Parathyroid adenoma (tissue), 2 donors: ENCODE measurements around the gene ZDHHC11.

Source experiments
- H2AFZ ChIP-seq: fragments of 300-600 bp; sonication (generic); one replicate; pipeline ENCODE4 v1.7.0; 2017; ENCODE audit warnings: antibody characterized with exemption, mild to moderate bottlenecking
- H3K27ac ChIP-seq: fragments of 300-600 bp; sonication (generic); one replicate; pipeline ENCODE4 v1.7.0; 2017
- H3K27me3 ChIP-seq: fragments of 300-600 bp; sonication (generic); one replicate; pipeline ENCODE4 v1.7.0; 2017; ENCODE audit warnings: low read length; ENCODE audit not compliant: control insufficient read depth, insufficient read depth
- H3K36me3 ChIP-seq: fragments of 300-600 bp; sonication (generic); one replicate; pipeline ENCODE4 v1.7.0; 2017; ENCODE audit warnings: low read length; ENCODE audit not compliant: control insufficient read depth, insufficient read depth
- H3K4me1 ChIP-seq: fragments of 300-600 bp; sonication (generic); one replicate; pipeline ENCODE4 v1.7.0; 2017; ENCODE audit warnings: control low read depth
- H3K4me2 ChIP-seq: fragments of 300-600 bp; sonication (generic); one replicate; pipeline ENCODE4 v1.7.0; 2017; ENCODE audit warnings: low read length
- H3K4me3 ChIP-seq: fragments of 300-600 bp; sonication (generic); one replicate; pipeline ENCODE4 v1.7.0; 2017; ENCODE audit warnings: low read depth, low read length
- H3K79me2 ChIP-seq: fragments of 300-600 bp; sonication (generic); one replicate; pipeline ENCODE4 v1.7.0; 2017; ENCODE audit warnings: control low read depth
- H3K9ac ChIP-seq: fragments of 300-600 bp; sonication (generic); one replicate; pipeline ENCODE4 v1.7.0; 2017; ENCODE audit warnings: mild to moderate bottlenecking
- H3K9me3 ChIP-seq: fragments of 300-600 bp; sonication (generic); one replicate; pipeline ENCODE4 v1.7.0; 2017; ENCODE audit warnings: low read length; ENCODE audit not compliant: control insufficient read depth
- TF ChIP-seq, protein P1 (sequence below): fragments of 300-600 bp; sonication (generic); IDR thresholded peaks from one replicate; pipeline ENCODE4 v1.7.0; 2017; ENCODE audit warnings: antibody characterized with exemption, mild to moderate bottlenecking
- donor health status: primary hyperparathyroidism.

The ZDHHC11 gene

DNA sequence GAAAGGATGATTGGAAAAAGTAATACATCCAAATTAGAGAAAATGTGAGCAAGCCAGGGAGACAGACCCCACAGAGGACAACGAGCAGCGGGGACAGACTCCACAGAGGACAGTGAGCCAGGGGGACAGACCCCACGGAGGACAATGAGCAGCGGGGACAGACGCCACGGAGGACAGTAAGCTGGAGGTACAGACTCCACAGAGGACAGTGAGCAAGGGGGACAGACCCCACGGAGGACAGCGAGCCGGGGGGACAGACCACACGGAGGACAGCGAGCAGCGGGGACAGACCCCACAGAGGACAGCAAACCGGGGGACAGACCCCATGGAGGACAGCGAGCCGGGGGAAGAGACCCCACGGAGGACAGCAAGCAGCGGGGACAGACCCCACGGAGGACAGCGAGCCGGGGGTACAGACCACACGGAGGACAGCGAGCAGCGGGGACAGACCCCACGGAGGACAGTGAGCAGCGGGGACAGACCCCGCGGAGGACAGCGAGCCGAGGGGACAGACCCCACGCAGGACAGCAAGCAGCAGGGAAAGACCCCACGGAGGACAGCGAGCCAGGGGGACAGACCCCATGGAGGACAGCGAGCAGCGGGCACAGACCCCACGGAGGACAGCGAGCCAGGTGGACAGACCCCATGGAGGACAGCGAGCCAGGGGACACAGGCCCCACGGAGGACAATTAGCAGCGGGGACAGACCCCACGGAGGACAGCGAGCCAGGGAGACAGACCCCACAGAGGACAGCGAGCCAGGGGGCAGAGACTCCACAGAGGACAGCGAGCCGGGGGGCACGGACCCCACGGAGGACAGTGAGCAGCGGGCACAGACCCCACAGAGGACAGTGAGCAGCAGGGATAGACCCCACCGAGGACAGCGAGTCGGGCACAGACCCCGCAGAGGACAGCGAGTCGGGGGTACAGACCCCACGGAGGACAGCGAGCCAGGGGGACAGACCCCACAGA lies 1.9 kb upstream of the ZDHHC11 start:
- no peaks in the 10 kb centered on the region for H3K4me1 ChIP-seq
- TF ChIP-seq, protein P1, sequence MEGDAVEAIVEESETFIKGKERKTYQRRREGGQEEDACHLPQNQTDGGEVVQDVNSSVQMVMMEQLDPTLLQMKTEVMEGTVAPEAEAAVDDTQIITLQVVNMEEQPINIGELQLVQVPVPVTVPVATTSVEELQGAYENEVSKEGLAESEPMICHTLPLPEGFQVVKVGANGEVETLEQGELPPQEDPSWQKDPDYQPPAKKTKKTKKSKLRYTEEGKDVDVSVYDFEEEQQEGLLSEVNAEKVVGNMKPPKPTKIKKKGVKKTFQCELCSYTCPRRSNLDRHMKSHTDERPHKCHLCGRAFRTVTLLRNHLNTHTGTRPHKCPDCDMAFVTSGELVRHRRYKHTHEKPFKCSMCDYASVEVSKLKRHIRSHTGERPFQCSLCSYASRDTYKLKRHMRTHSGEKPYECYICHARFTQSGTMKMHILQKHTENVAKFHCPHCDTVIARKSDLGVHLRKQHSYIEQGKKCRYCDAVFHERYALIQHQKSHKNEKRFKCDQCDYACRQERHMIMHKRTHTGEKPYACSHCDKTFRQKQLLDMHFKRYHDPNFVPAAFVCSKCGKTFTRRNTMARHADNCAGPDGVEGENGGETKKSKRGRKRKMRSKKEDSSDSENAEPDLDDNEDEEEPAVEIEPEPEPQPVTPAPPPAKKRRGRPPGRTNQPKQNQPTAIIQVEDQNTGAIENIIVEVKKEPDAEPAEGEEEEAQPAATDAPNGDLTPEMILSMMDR = no peak

DNA sequence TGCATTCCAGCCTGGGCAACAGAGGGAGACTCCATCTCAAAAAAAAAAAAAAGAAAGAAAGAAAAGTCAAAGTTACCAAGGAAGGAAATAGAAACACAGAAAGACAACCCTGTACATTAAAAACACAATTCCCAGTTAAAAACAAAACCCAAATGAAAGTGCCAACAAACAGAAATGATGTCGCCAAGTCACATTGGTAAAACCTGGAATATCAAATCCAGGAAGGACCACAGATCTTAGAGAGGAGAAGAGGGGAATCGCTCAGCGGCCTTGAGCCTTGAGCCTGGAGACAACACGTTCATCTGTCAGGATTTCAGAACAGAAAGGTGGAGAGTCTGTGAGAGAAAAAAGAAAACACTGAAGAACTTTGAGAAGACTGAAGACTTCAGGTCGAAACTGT lies 1.2 kb upstream of the ZDHHC11 start:
- no peaks in the 10 kb centered on the region for H3K9me3 ChIP-seq
- H2AFZ ChIP-seq = no peak overlapping the region
- H3K4me3 ChIP-seq = no peak overlapping the region
- no peak overlapping the region for H3K27ac ChIP-seq
- no peaks in the 10 kb centered on the region for H3K36me3 ChIP-seq
- no peak overlapping the region for H3K4me2 ChIP-seq
- H3K9ac ChIP-seq = no peak overlapping the region
- no peaks in the 10 kb centered on the region for H3K79me2 ChIP-seq
- peaks cover 3% of the 10 kb centered on the region for H3K27me3 ChIP-seq
- no peaks in the 10 kb centered on the region for H3K4me1 ChIP-seq
- TF ChIP-seq, protein P1 = no peak

More for the DNA sequence above, 1.9 kb upstream of the ZDHHC11 start:
- H3K4me2 ChIP-seq = no peak overlapping the region
- no peaks in the 10 kb centered on the region for H3K36me3 ChIP-seq
- peaks cover 3% of the 10 kb centered on the region for H3K27me3 ChIP-seq
- H2AFZ ChIP-seq = no peak overlapping the region
- no peak overlapping the region for H3K27ac ChIP-seq
- no peak overlapping the region for H3K9ac ChIP-seq
- no peaks in the 10 kb centered on the region for H3K9me3 ChIP-seq
- H3K4me3 ChIP-seq = no peak overlapping the region
- no peaks in the 10 kb centered on the region for H3K79me2 ChIP-seq

DNA sequence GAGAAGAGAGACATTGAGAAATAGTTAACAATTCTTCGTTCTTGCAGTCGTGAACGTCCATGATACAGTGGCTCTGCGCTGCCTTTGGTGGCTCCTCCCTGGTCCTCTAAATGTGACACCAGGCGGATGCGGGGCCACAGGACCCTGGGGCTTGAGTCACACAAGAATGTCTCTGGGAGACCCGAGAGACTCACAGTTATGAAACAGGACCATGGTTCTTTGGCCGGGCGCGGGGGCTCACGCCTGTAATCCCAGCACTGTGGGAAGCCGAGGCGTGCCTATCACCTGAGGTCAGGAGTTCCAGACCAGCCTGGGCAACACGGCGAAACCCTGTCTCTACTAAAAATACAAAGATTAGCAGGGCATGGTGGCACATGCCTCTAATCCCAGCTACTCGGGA lies 767 bp upstream of the ZDHHC11 start:
- no peak overlapping the region for H3K4me2 ChIP-seq
- no peaks in the 10 kb centered on the region for H3K79me2 ChIP-seq
- TF ChIP-seq, protein P1 = no peak
- no peaks in the 10 kb centered on the region for H3K9me3 ChIP-seq
- H3K27me3 ChIP-seq = peaks cover 3% of the 10 kb centered on the region
- H3K9ac ChIP-seq = no peak overlapping the region
- H3K4me1 ChIP-seq = no peaks in the 10 kb centered on the region
- no peak overlapping the region for H2AFZ ChIP-seq
- H3K27ac ChIP-seq = no peak overlapping the region
- H3K36me3 ChIP-seq = no peaks in the 10 kb centered on the region
- no peak overlapping the region for H3K4me3 ChIP-seq

DNA sequence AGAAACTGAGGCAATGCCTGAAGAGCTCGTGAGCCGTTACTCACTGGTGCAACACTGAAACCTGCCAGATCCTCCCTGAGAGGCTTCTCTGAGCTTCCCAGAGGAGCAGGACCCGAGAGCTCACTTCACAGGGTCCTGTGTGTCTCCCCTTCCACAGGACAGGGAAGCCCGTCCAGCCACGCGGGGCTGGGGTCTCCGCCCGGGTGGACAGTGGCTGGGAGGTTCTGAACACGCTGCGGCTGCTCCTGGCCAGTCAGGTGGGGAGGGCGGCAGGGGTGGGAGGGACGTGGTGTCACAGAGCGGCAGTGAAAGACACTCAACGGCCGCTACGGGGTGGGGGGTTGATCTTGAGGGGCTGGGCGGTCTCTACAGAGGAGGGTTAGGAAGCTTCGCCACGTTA lies 290 bp upstream of the ZDHHC11 start:
- Histone ChIP-seq H3K79me2 (no peaks in the 10 kb centered on the region), H3K4me2 (no peak overlapping the region), H3K9me3 (no peaks in the 10 kb centered on the region), H3K4me1 (no peaks in the 10 kb centered on the region), H3K36me3 (no peaks in the 10 kb centered on the region), H3K27me3 (peaks cover 3% of the 10 kb centered on the region), H3K4me3 (no peak overlapping the region), H2AFZ (no peak overlapping the region), H3K9ac (no peak overlapping the region), H3K27ac (no peak overlapping the region)
- TF ChIP-seq, protein P1 = no peak
